A673 (cell line): ENCODE data around the gene RASSF7. TPM values are rescaled to one million over a fixed set of nuclear protein-coding genes. Genes with fewer than 3 reads are reported as not detected.

Source experiments
- BruUV-seq: library from RNA; stranded (reverse); fragments of 400-500 nt; replicated peaks from 2 replicates; lab custom pipeline; 2021; lab: Mats Ljungman, UMichigan
- CTCF ChIA-PET: fragments of 300-600 bp; sonication (Branson Sonifier 250); formaldehyde crosslinking; loops from one replicate; lab custom pipeline; 2022; ENCODE audit warnings: antibody characterized with exemption; lab: Charles Lee
- POLR2A ChIA-PET: fragments of 300-600 bp; sonication (Branson Sonifier 250); formaldehyde crosslinking; loops from one replicate; lab custom pipeline; 2022; ENCODE audit warnings: antibody characterized with exemption; ENCODE audit not compliant: low non-redundant PET; lab: Charles Lee
- DNase-seq: peaks from one replicate; pipeline ENCODE4 v3.0.0-alpha.2; 2015; ENCODE audit warnings: low spot score
- H3K27ac ChIP-seq: fragments of 200-600 bp; sonication (generic); 2 replicates; pipeline ENCODE4 v1.5.1; 2016; ENCODE audit warnings: mixed run types, low read depth, mild to moderate bottlenecking, mixed read lengths, antibody characterized with exemption, low read length; ENCODE audit not compliant: poor library complexity, severe bottlenecking
- H3K27me3 ChIP-seq: fragments of 200-600 bp; sonication (generic); replicated peaks from 2 replicates; pipeline ENCODE4 v1.6.1; 2017; ENCODE audit warnings: mixed run types, low read depth, mild to moderate bottlenecking, mixed read lengths, antibody characterized with exemption, low read length; ENCODE audit not compliant: insufficient read depth, poor library complexity
- H3K36me3 ChIP-seq: fragments of 200-600 bp; sonication (generic); 2 replicates; pipeline ENCODE4 v1.6.1; 2016; ENCODE audit warnings: mixed run types, mild to moderate bottlenecking, mixed read lengths, antibody characterized with exemption, low read length; ENCODE audit not compliant: insufficient read depth, poor library complexity, severe bottlenecking
- H3K4me1 ChIP-seq: fragments of 200-600 bp; sonication (generic); 2 replicates; pipeline ENCODE4 v1.6.1; 2017; ENCODE audit warnings: mixed run types, mild to moderate bottlenecking, mixed read lengths, antibody characterized with exemption, low read length; ENCODE audit not compliant: insufficient read depth, poor library complexity, severe bottlenecking
- H3K4me3 ChIP-seq: fragments of 200-600 bp; sonication (generic); 2 replicates; pipeline ENCODE4 v1.5.1; 2016; ENCODE audit warnings: low read depth, mixed run types, mild to moderate bottlenecking, mixed read lengths, low read length; ENCODE audit not compliant: poor library complexity, severe bottlenecking
- H3K9me3 ChIP-seq: fragments of 200-600 bp; sonication (generic); 2 replicates; pipeline ENCODE4 v1.6.1; 2016; ENCODE audit warnings: mixed run types, low read depth, mild to moderate bottlenecking, mixed read lengths, antibody characterized with exemption, low read length; ENCODE audit not compliant: poor library complexity, severe bottlenecking
- EZH2 ChIP-seq: fragments of 200-600 bp; sonication (generic); IDR thresholded peaks from 2 replicates; pipeline ENCODE4 v1.6.1; 2017; ENCODE audit warnings: borderline replicate concordance, low read depth, mild to moderate bottlenecking, mixed read lengths, antibody characterized with exemption, low read length; ENCODE audit not compliant: poor library complexity, severe bottlenecking
- intact Hi-C: fragments of 100-400 bp; cut with micrococcal nuclease; formaldehyde crosslinking; loops from one replicate; pipeline ENCODE4 v1.10.0; 2022; ENCODE audit not compliant: unreplicated experiment
- total RNA-seq: library from RNA; stranded (reverse); gene quantifications from 2 replicates; pipeline ENCODE4 v1.2.3, GENCODE V29; 2021
- TF ChIP-seq, protein P1 (sequence below): fragments of 300-800, 200-600 bp; sonication (generic); conservative IDR thresholded peaks from 2 replicates; pipeline ENCODE4 v1.5.1; 2017; ENCODE audit warnings: low read depth, mild to moderate bottlenecking, antibody characterized with exemption, low read length, moderate library complexity, mixed read lengths

The RASSF7 gene
- total RNA-seq, 1 experiment from 2014 or later: 4.6 TPM

- no peaks in the 10 kb centered on the region for H3K27me3 ChIP-seq
- H3K36me3 ChIP-seq: no peaks in the 10 kb centered on the region
- peak overlapping the region; percentile 88 for H3K27ac ChIP-seq
- ChIA-PET POLR2A (no interaction called here), CTCF (interaction anchor here (0.6 kb wide), 1 partner anchor 218 kb away, joined by 3 read pairs; no protein-coding TSS in a partner anchor)
- peak overlapping the region; percentile 64 for H3K4me3 ChIP-seq
- no peak for TF ChIP-seq EZH2
- TF ChIP-seq, protein P1, sequence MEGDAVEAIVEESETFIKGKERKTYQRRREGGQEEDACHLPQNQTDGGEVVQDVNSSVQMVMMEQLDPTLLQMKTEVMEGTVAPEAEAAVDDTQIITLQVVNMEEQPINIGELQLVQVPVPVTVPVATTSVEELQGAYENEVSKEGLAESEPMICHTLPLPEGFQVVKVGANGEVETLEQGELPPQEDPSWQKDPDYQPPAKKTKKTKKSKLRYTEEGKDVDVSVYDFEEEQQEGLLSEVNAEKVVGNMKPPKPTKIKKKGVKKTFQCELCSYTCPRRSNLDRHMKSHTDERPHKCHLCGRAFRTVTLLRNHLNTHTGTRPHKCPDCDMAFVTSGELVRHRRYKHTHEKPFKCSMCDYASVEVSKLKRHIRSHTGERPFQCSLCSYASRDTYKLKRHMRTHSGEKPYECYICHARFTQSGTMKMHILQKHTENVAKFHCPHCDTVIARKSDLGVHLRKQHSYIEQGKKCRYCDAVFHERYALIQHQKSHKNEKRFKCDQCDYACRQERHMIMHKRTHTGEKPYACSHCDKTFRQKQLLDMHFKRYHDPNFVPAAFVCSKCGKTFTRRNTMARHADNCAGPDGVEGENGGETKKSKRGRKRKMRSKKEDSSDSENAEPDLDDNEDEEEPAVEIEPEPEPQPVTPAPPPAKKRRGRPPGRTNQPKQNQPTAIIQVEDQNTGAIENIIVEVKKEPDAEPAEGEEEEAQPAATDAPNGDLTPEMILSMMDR: no peak
- no TSS peak for BruUV-seq
- H3K9me3 ChIP-seq: no peaks in the 10 kb centered on the region
- peak; percentile 96 for DNase-seq
- intact Hi-C loops: no loop called here
- H3K4me1 ChIP-seq: no peaks in the 10 kb centered on the region
Measured at GRCh38 chr11:568306-569157, 7.8 kb downstream of the RASSF7 start.

GRCh38 chr11:569158-569885 lies 8.6 kb downstream of the RASSF7 start:
- CTCF ChIA-PET: interaction anchor here (0.6 kb wide), 1 partner anchor 219 kb away, joined by 3 read pairs; no protein-coding TSS in a partner anchor

DNA sequence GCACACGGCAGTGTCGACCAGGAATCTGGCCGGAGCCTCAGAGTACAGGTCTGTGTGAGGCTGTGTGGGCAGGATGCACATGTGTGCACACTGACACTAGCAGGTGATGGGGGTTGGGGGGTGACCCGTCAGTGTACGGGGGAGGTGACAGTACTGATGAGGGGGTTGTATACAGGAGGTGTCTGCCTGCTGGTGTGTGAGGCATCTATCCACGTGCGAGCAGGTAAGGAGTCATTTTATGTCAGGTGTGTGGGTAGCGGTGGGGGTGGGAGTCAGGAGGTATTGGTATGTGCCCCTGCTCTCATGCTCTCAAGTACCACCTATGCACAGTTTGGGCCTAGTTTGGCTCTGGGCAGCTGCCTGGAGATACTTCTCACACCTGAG lies 11.0 kb downstream of the RASSF7 start:
- BruUV-seq: no TSS peak
- TF ChIP-seq EZH2: no peak
- TF ChIP-seq, protein P1: no peak
- no peaks in the 10 kb centered on the region for H3K27me3 ChIP-seq
- H3K4me1 ChIP-seq: peaks cover 8% of the 10 kb centered on the region
- no peaks in the 10 kb centered on the region for H3K9me3 ChIP-seq
- no peak overlapping the region for H3K4me3 ChIP-seq
- H3K36me3 ChIP-seq: no peaks in the 10 kb centered on the region
- intact Hi-C loops: no loop called here
- no peak overlapping the region for H3K27ac ChIP-seq
- ChIA-PET CTCF (no interaction called here), POLR2A (interaction anchor here (0.6 to 0.7 kb wide), 2 partner anchors 21 to 71 kb away, joined by 4 to 5 read pairs; no protein-coding TSS in a partner anchor)
- no peak for DNase-seq

More at GRCh38 chr11:569158-569885, 8.6 kb downstream of the RASSF7 start:
- Histone ChIP-seq H3K27me3 (no peaks in the 10 kb centered on the region), H3K4me1 (no peaks in the 10 kb centered on the region), H3K36me3 (no peaks in the 10 kb centered on the region), H3K4me3 (peak overlapping the region; percentile 64), H3K9me3 (no peaks in the 10 kb centered on the region), H3K27ac (peak overlapping the region; percentile 88)
- intact Hi-C loops: no loop called here
- no peak for DNase-seq
- POLR2A ChIA-PET: no interaction called here
- no TSS peak for BruUV-seq
- no peak for TF ChIP-seq EZH2
- TF ChIP-seq, protein P1: no peak
